Ammon's horn (tissue), 1 donor: Measurements from ENCODE around the gene ELL.

ENCODE experiments used
- DNase-seq: peaks from one replicate; pipeline ENCODE4 v3.0.0-alpha.2; 2016; ENCODE audit warnings: low spot score

Gene ELL

GRCh38 chr19:18504886-18505610 lies 16.8 kb downstream of the ELL start:
- DNase-seq: no peak

GRCh38 chr19:18503971-18504885 lies 17.6 kb downstream of the ELL start:
- no peak for DNase-seq

- no peak for DNase-seq
Observed at GRCh38 chr19:18503337-18503970, 18.4 kb downstream of the ELL start.

- peak; percentile 54 for DNase-seq
Observed at GRCh38 chr19:18502638-18503294, 19.1 kb downstream of the ELL start.

DNA sequence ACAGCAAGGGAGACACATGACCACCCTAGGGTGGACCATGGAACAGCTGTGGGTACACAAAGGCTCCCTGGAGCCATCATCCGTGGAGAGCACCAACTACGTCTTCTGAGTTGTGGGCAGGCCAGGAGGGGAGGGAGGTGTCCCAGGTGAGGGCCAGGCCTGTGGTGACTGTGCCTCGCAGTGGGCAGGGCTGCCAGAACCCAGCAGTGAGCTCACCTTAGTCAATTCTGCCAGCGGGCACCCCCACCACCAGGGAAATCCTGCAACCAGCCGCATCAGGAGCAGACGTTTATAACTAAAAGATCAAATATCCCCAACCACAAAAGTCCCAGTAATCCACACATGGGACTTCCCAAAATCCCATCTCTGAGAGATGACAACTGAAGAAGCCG lies 19.6 kb downstream of the ELL start:
- DNase-seq: no peak

GRCh38 chr19:18501832-18502231 lies 20.0 kb downstream of the ELL start:
- DNase-seq: peak; percentile 55

- DNase-seq: no peak
Observed at GRCh38 chr19:18501351-18501750, 20.5 kb downstream of the ELL start.

DNA sequence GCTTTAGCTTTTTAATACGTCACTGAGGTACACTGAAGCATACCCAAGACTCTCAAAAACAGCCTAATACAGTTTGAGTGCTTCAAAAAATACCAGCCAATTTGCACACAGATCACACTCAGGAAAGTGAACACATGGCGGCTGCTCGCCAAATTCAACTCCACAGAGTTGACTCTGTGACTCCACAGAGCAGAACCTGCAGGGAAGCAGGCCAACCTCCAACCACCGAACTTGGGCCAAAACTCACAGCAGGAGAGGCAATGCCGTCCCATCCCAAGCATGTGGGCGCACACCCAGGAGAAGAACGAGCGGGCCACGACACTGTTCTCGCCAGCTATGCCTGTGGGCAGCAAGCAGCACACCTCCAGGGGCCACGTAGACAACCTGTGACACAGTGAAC lies 21.1 kb downstream of the ELL start:
- no peak for DNase-seq

- no peak for DNase-seq
Observed at GRCh38 chr19:18500376-18500775, 21.5 kb downstream of the ELL start.

DNA sequence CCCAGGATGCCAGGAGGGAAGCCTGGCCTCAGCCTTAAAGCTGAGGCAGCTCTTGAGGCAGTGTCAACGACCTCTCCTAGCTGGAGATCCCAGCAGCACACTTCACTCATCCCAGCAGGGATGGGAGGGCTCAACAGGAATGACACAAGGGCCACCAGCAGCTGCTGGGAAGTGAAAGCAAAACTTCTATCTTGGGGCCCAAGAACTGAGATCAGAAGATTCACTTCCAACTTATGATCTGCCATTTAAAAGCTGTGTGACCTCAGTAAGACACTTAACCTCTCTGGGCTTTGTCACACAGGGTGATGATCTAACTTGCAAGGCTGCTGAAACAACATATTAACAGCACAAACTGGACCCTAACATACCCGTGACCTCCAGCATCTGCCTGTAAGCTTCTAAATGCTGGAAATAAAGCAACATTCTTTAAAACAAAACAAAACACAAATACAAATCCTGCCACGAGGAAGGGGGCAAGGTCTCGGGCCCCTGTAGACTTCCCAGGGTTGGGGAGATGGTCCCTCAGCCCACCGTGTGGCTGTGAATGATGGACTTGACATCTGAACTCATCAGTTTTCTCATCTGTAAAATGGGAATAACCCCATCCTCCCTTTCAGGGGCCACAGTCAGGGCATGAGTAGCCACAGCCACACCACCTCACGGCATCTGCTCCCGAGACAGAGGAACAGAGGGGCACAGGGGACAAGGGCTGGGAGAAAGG lies 22.7 kb downstream of the ELL start:
- DNase-seq: no peak

GRCh38 chr19:18496980-18497256 lies 25.0 kb downstream of the ELL start:
- no peak for DNase-seq

- DNase-seq: no peak
Observed at GRCh38 chr19:18496167-18496979, 25.5 kb downstream of the ELL start.

GRCh38 chr19:18495204-18495911 lies 26.5 kb downstream of the ELL start:
- no peak for DNase-seq

- no peak for DNase-seq
Observed at GRCh38 chr19:18494267-18494607, 27.6 kb downstream of the ELL start.

- DNase-seq: no peak
Observed at GRCh38 chr19:18493440-18494266, 28.2 kb downstream of the ELL start.

DNA sequence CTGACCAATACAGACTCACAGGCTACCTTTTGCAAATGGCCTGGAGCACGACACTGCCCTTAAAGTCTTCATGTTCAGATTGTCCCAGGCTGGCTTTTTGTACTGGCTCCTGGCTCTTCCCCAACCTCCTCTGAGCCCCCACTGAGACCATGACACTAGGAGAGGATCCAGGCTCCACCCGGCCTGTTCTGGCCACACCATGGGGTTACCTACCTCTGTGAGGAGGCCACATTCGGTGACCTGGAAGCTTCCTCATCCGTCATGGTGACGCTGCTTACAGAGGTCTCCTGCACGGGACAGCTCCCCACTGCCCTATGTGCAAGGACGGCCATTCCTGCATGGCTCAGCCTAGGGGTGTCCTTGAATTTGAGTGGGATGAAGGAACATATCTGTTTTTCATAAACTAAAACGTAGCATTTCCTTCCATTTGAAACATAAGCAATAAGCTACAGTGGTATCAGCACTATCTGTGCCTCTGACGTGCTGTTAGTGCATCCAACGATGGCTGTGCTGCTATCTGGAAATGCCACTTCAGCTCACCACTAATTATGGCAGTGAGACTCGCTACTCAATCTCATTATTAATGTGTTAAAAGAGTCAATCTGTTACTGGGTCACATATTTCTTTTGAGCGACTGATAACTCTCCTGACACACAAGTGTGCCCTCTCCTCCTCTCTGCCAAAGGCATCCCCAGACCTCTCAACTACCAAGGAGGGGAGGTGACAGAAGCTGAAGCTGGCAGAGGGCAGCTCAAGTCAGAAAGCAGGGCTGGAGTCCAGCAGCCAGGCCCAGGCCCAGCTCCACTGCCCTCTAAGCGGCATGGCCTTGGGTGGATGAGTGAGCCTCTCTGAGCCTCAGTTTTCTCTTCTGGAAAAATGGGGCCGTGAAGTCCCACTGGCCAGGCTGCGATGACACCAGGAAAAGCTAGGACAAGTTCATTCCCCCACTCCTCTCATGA lies 29.6 kb downstream of the ELL start:
- DNase-seq: no peak

GRCh38 chr19:18490728-18491127 lies 31.1 kb downstream of the ELL start:
- no peak for DNase-seq

DNA sequence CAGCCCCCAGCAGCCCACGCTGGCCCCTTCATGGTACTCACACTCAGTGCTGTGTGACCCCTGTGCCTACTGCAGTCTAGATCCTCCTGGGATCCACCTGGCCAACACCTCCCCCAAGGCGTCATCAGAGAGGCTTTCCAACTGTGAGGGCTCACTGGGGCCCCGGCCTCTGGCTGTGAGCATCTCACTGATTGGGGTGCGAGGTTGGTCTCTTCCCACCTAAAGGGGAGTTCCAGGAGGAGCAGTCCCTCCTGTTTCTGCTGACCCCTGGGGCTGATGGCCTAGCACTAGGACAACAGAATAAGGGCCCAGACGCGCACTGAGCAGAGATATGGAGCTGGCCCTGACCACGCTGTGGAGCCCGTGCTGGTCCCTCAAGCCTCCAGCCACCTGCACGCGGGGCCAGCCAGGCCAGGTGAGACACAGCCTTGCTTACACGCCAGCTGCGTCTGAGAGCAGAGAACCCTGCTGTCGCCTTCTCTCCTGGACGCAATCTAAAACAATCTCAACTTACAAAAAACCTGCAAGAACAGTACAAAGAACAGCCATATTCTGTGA lies 32.2 kb downstream of the ELL start:
- DNase-seq: no peak
